Activated CD4-positive, alpha-beta T cell treated with anti-CD3 and anti-CD28 coated beads, Interleukin-2, Interleukin-4, amounts not matched to agents 100 ng/mL and 50 ng/mL, durations not matched to agents 16 hours and 8 hours (primary cell): ENCODE measurements around the gene SVBP.

Source experiments
- DNase-seq: peaks from one replicate; pipeline ENCODE4 v3.0.0-alpha.2; 2020; ENCODE audit warnings: low spot score

Gene SVBP

DNA sequence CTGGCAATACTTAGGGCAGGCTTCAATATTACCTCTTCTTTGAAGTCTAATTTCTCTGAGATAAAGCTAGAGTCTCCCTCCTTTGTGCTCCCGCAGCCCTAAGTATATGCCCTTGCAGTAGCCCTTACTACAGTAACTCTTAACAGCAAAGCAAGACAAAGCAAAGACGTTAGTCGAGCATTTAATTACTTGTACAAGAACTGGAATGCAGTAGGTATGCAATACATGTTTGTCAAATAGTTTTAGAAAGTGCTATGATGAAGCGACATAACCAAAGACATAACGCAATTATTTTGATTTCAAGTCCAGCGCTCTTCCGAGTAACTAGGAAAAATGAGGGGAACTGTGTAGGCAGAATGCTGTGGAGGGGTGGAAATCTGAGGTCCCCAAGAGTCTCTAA lies 51.9 kb downstream of the SVBP start:
- DNase-seq = no peak

DNA sequence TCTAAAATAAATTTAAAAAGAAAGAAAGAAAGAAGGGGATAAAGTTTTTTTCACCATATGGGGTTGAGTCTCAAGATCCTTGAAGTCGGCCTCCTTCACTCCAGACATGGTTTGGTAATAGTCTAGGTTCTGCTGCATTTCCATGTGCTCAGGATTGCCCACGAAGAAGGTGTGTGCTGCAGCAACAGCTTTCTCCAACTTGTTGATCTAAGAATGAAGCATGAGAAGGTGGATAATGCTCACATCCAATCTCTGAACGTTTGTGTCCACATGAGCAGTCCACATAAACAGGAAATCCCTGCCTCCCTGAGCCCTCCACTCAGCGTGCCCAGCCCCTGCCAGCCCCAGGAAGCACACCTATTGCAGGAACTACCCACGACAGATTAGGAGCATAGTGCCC lies 54.9 kb downstream of the SVBP start:
- DNase-seq = no peak

GRCh38 chr1:42761567-42761966 lies 55.6 kb downstream of the SVBP start:
- DNase-seq = no peak

- no peak for DNase-seq
Observed at GRCh38 chr1:42759114-42759513, 58.1 kb downstream of the SVBP start.

DNA sequence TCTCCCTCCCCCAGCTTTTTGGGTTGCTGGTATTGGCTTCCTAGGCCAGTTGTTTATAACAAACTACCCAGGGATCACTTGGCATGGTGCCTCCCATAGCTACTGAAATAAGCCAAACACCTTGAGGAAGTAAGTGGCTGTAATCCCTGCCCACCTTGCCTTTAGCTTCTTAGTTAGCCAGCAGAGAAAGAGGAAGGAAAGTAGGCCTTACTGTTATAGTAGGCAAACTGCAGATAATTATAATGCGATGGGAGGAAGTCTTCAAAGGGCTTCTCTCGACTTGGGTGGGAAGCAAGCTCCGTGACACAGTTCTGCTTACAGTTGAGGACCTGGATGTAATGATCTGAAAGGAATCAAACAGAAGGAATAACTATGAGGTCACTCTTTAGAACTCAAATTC lies 58.6 kb downstream of the SVBP start:
- no peak for DNase-seq

DNA sequence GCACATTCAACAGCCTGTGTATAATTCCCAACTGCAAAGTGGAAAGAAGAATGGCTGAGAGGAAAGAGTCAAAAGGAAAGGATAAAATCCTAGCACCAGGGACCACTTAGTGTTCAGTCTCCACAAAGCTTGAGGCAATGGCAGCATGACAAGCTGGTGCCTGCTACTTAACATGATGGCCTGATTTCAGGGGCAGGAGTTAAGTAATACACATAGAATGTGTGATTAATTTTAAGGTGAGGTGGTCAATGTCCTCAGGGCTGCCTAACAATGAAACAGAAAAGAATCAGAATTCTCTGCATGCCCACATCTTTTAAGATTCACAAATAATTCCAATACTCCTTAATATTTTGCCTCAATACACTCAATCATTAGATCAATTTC lies 59.3 kb downstream of the SVBP start:
- DNase-seq = no peak
